Right lobe of liver (tissue), 4 donors: ENCODE measurements around the gene HGS.

Experiments
- POLR2A ChIP-seq: fragments of 450-650 bp; IDR thresholded peaks from one replicate; pipeline ENCODE4 v1.6.1; 2017; ENCODE audit warnings: antibody characterized with exemption, mild to moderate bottlenecking
- TF ChIP-seq, protein P1 (sequence below), 4 donors: fragments of 200-600 bp in 3 of 4; fragments of 450-650 bp in 1 of 4; IDR thresholded peaks; one replicate each; pipeline versions ENCODE4 v1.5.1 to v1.8.0; 2016 to 2022; ENCODE audit warnings: antibody characterized with exemption in 4 of 4, mild to moderate bottlenecking in 2 of 4
- donor health status: DM: no; HTN: no; CAD: no.
- donor health status: DM: no; HTN: no; CAD: no.
- donor health status: DM: no; HTN: yes; CAD: no.

DNA sequence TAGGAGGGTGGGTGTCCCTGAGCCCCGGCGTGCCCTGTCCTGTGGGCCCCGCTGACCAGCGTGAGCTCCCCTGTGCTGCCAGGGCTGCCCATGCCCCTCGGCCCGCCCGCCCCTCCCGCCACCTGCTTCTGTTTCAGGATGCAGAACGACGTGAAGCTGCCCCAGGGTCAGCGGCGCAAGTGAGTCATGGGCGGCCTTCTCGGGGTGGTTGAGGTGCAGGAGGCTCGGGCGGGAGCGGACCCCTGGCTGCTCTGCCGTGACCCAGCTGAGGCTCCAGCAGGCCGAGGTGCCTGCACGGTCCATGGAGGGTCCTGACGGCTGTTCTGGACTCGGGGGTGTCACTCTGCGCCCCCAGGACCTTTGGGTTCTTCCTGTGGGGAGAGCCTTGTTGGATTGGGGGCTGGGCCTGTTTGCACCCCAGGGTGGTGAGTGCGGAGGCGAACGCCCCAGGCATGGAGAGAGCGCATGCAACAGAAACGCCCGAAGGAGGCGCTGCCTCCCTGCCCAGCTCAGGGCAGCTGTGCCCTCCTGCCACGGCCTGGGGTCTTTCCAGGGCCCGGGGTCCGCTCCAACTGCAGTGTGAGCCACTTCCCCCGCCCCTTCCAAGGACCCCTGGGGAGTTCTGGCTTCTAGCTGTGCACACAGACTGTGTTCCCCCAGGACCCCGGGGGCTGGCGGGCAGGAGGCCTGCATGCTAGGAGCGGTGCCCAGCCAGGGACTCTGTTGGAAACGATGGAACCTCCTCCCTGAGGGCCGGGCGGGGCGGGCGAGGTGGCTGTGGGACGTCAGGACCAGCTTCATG lies 32.3 kb downstream of the HGS start:
- TF ChIP-seq, protein P1, sequence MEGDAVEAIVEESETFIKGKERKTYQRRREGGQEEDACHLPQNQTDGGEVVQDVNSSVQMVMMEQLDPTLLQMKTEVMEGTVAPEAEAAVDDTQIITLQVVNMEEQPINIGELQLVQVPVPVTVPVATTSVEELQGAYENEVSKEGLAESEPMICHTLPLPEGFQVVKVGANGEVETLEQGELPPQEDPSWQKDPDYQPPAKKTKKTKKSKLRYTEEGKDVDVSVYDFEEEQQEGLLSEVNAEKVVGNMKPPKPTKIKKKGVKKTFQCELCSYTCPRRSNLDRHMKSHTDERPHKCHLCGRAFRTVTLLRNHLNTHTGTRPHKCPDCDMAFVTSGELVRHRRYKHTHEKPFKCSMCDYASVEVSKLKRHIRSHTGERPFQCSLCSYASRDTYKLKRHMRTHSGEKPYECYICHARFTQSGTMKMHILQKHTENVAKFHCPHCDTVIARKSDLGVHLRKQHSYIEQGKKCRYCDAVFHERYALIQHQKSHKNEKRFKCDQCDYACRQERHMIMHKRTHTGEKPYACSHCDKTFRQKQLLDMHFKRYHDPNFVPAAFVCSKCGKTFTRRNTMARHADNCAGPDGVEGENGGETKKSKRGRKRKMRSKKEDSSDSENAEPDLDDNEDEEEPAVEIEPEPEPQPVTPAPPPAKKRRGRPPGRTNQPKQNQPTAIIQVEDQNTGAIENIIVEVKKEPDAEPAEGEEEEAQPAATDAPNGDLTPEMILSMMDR (IDR thresholded peaks at IDR 0.05): no peak
- TF ChIP-seq POLR2A: no peak
